Measurements from ENCODE around the gene VTI1B. TPM values are rescaled to one million over a fixed set of nuclear protein-coding genes. Genes with fewer than 3 reads are reported as not detected.

VTI1B gene
- total RNA-seq, 2 donors from 2014 or later = 47.9 to 58.3 TPM

GRCh38 chr14:67638642-67639041 is 35.8 kb downstream of the VTI1B start:
- ATAC-seq (ENCODE audit: insufficient number of reproducible peaks, low FRiP score, low read depth) (no peak), DNase-seq (ENCODE audit: low spot score) (no peak)
- Histone ChIP-seq H3K4me3 (no peak overlapping the region), H3K36me3 (no peaks in the 10 kb centered on the region), H3K27me3 (replicated peaks; ENCODE audit: insufficient read depth) (no peaks in the 10 kb centered on the region), H3K4me1 (ENCODE audit: control insufficient read depth in 1 of 2, low read depth in 2 of 2) (no peaks in the 10 kb centered on the region), H3K27ac (no peak overlapping the region), H3K9me3 (no peaks in the 10 kb centered on the region)
- TF ChIP-seq CTCF (IDR thresholded peaks at IDR 0.05) = no peak

- H3K4me1 ChIP-seq (ENCODE audit: control insufficient read depth in 1 of 2, low read depth in 2 of 2) = no peaks in the 10 kb centered on the region
- no peak overlapping the region for H3K4me3 ChIP-seq
- H3K27me3 ChIP-seq (replicated peaks; ENCODE audit: insufficient read depth) = no peaks in the 10 kb centered on the region
- TF ChIP-seq CTCF (IDR thresholded peaks at IDR 0.05) = no peak
- H3K27ac ChIP-seq = no peak overlapping the region
- H3K9me3 ChIP-seq = no peaks in the 10 kb centered on the region
- no peak for ATAC-seq (ENCODE audit: insufficient number of reproducible peaks, low FRiP score, low read depth)
- no peaks in the 10 kb centered on the region for H3K36me3 ChIP-seq
- no peak for DNase-seq (ENCODE audit: low spot score)
Observed at GRCh38 chr14:67636361-67636919, 38.0 kb downstream of the VTI1B start.

GRCh38 chr14:67633451-67634147 is 40.8 kb downstream of the VTI1B start:
- DNase-seq (ENCODE audit: low spot score) (no peak), ATAC-seq (ENCODE audit: insufficient number of reproducible peaks, low FRiP score, low read depth) (no peak)
- Histone ChIP-seq H3K36me3 (no peaks in the 10 kb centered on the region), H3K4me3 (no peak overlapping the region), H3K27ac (no peak overlapping the region), H3K9me3 (no peaks in the 10 kb centered on the region), H3K27me3 (replicated peaks; ENCODE audit: insufficient read depth) (no peaks in the 10 kb centered on the region), H3K4me1 (ENCODE audit: control insufficient read depth in 1 of 2, low read depth in 2 of 2) (no peaks in the 10 kb centered on the region)
- no peak for TF ChIP-seq CTCF (IDR thresholded peaks at IDR 0.05)

- no peak for DNase-seq (ENCODE audit: low spot score)
- no peaks in the 10 kb centered on the region for H3K4me1 ChIP-seq (ENCODE audit: control insufficient read depth in 1 of 2, low read depth in 2 of 2)
- TF ChIP-seq CTCF (IDR thresholded peaks at IDR 0.05) = no peak
- H3K4me3 ChIP-seq = no peak overlapping the region
- H3K9me3 ChIP-seq = no peaks in the 10 kb centered on the region
- ATAC-seq (ENCODE audit: insufficient number of reproducible peaks, low FRiP score, low read depth) = no peak
- H3K27ac ChIP-seq = no peak overlapping the region
- H3K27me3 ChIP-seq (replicated peaks; ENCODE audit: insufficient read depth) = no peaks in the 10 kb centered on the region
- H3K36me3 ChIP-seq = no peaks in the 10 kb centered on the region
Observed at GRCh38 chr14:67630938-67631337, 43.5 kb downstream of the VTI1B start.

GRCh38 chr14:67630186-67630585 is 44.2 kb downstream of the VTI1B start:
- no peak overlapping the region for H3K4me3 ChIP-seq
- ATAC-seq (ENCODE audit: insufficient number of reproducible peaks, low FRiP score, low read depth) (no peak), DNase-seq (ENCODE audit: low spot score) (no peak)
- H3K36me3 ChIP-seq = no peaks in the 10 kb centered on the region
- no peak for TF ChIP-seq CTCF (IDR thresholded peaks at IDR 0.05)
- no peaks in the 10 kb centered on the region for H3K9me3 ChIP-seq
- no peak overlapping the region for H3K27ac ChIP-seq
- no peaks in the 10 kb centered on the region for H3K4me1 ChIP-seq (ENCODE audit: control insufficient read depth in 1 of 2, low read depth in 2 of 2)
- no peaks in the 10 kb centered on the region for H3K27me3 ChIP-seq (replicated peaks; ENCODE audit: insufficient read depth)
